OCI-LY1 (cell line): ENCODE data around the gene CNOT2.

Source experiments
- H2AFZ ChIP-seq: fragments of 200-600 bp; sonication (generic), shearing (Covaris generic); 2 replicates; pipeline ENCODE4 v1.6.0; 2014; ENCODE audit warnings: antibody characterized with exemption, mild to moderate bottlenecking, low read length
- H3F3A ChIP-seq: fragments of 200-600 bp; sonication (generic), shearing (Covaris generic); 2 replicates; pipeline ENCODE4 v1.6.0; 2014; ENCODE audit warnings: mild to moderate bottlenecking, antibody characterized with exemption, low read length, moderate library complexity; ENCODE audit not compliant: insufficient read depth
- H3K27ac ChIP-seq: fragments of 200-600 bp; sonication (generic); 2 replicates; pipeline ENCODE4 v1.5.1; 2014; ENCODE audit warnings: low read length, mixed run types, mild to moderate bottlenecking, low read depth; ENCODE audit not compliant: poor library complexity, severe bottlenecking
- H3K27me3 ChIP-seq: fragments of 200-600 bp; sonication (generic); 2 replicates; pipeline ENCODE4 v1.6.0; 2014; ENCODE audit warnings: antibody characterized with exemption, mild to moderate bottlenecking, low read length, moderate library complexity; ENCODE audit not compliant: insufficient read depth
- H3K36me3 ChIP-seq: fragments of 200-600 bp; sonication (generic); 2 replicates; pipeline ENCODE4 v1.6.1; 2014; ENCODE audit warnings: mild to moderate bottlenecking, antibody characterized with exemption, low read length, moderate library complexity, mixed read lengths; ENCODE audit not compliant: insufficient read depth
- H3K4me1 ChIP-seq: fragments of 200-600 bp; sonication (generic); 2 replicates; pipeline ENCODE4 v1.5.1; 2014; ENCODE audit warnings: mild to moderate bottlenecking, low read length, moderate library complexity; ENCODE audit not compliant: insufficient read depth, severe bottlenecking
- H3K4me2 ChIP-seq: fragments of 200-600 bp; sonication (generic), shearing (Covaris generic); 2 replicates; pipeline ENCODE4 v1.6.1; 2014; ENCODE audit warnings: low read length
- H3K4me3 ChIP-seq: fragments of 200-600 bp; sonication (generic); 2 replicates; pipeline ENCODE4 v1.5.1; 2014; ENCODE audit warnings: low read length, low read depth, mild to moderate bottlenecking, mixed read lengths; ENCODE audit not compliant: poor library complexity, severe bottlenecking
- H3K79me2 ChIP-seq: fragments of 200-600 bp; shearing (Covaris generic); 2 replicates; pipeline ENCODE4 v1.6.1; 2016; ENCODE audit warnings: mixed run types, low read length, mixed read lengths; ENCODE audit not compliant: insufficient read depth
- H3K9ac ChIP-seq: fragments of 200-600 bp; sonication (generic), shearing (Covaris generic); 2 replicates; pipeline ENCODE4 v1.6.1; 2014; ENCODE audit warnings: mild to moderate bottlenecking, low read length, mixed read lengths
- H3K9me2 ChIP-seq: fragments of 200-600 bp; sonication (generic), shearing (Covaris generic); 2 replicates; pipeline ENCODE4 v1.6.1; 2014; ENCODE audit warnings: low read depth, mild to moderate bottlenecking, low read length, mixed read lengths
- H3K9me3 ChIP-seq: fragments of 200-600 bp; shearing (Covaris generic); 2 replicates; pipeline ENCODE4 v1.6.1; 2014; ENCODE audit warnings: low read length, mixed read lengths
- H4K20me1 ChIP-seq: fragments of 200-600 bp; sonication (generic), shearing (Covaris generic); 2 replicates; pipeline ENCODE4 v1.6.0; 2016; ENCODE audit warnings: mild to moderate bottlenecking, low read length; ENCODE audit not compliant: insufficient read depth
- CTCF ChIP-seq: fragments of 200-600 bp; sonication (generic), shearing (Covaris generic); IDR thresholded peaks from 2 replicates; pipeline ENCODE4 v1.5.1; 2017; ENCODE audit warnings: mild to moderate bottlenecking, antibody characterized with exemption, low read length, moderate library complexity, mixed read lengths
- EZH2 ChIP-seq: fragments of 200-600 bp; sonication (generic), shearing (Covaris generic); IDR thresholded peaks from 2 replicates; pipeline ENCODE4 v1.8.0; 2017; ENCODE audit warnings: borderline replicate concordance, mixed run types, mild to moderate bottlenecking, antibody characterized with exemption, low read length, moderate library complexity, mixed read lengths

The CNOT2 gene

GRCh38 chr12:70272510-70272909 lies 29.3 kb downstream of the CNOT2 start:
- peaks cover 99% of the 10 kb centered on the region for H3K79me2 ChIP-seq
- TF ChIP-seq CTCF = no peak
- no peak overlapping the region for H2AFZ ChIP-seq
- peaks cover 27% of the 10 kb centered on the region for H3K4me1 ChIP-seq
- no peaks in the 10 kb centered on the region for H3K27me3 ChIP-seq
- H4K20me1 ChIP-seq = no peaks in the 10 kb centered on the region
- no peak overlapping the region for H3K27ac ChIP-seq
- peaks cover 38% of the 10 kb centered on the region for H3K36me3 ChIP-seq
- no peaks in the 10 kb centered on the region for H3K9me2 ChIP-seq
- no peak overlapping the region for H3K9ac ChIP-seq
- no peaks in the 10 kb centered on the region for H3K9me3 ChIP-seq
- no peak overlapping the region for H3K4me3 ChIP-seq
- H3F3A ChIP-seq = no peaks in the 10 kb centered on the region
- H3K4me2 ChIP-seq = no peak overlapping the region

GRCh38 chr12:70275045-70275444 lies 31.8 kb downstream of the CNOT2 start:
- TF ChIP-seq EZH2 (no peak), CTCF (no peak)
- Histone ChIP-seq H3F3A (no peaks in the 10 kb centered on the region), H4K20me1 (no peaks in the 10 kb centered on the region)

GRCh38 chr12:70277973-70278372 lies 34.7 kb downstream of the CNOT2 start:
- Histone ChIP-seq H3K36me3 (peaks cover 72% of the 10 kb centered on the region), H3K4me3 (no peak overlapping the region), H3K4me2 (no peak overlapping the region), H3K9me2 (no peaks in the 10 kb centered on the region), H3K4me1 (no peaks in the 10 kb centered on the region), H4K20me1 (no peaks in the 10 kb centered on the region), H3K27me3 (no peaks in the 10 kb centered on the region), H3K9me3 (no peaks in the 10 kb centered on the region), H3K27ac (no peak overlapping the region), H3K9ac (no peak overlapping the region), H2AFZ (no peak overlapping the region), H3K79me2 (peaks cover 92% of the 10 kb centered on the region), H3F3A (no peaks in the 10 kb centered on the region; the same call in 1 of the 2 replicates)
- TF ChIP-seq EZH2 = no peak
- no peak for TF ChIP-seq CTCF

More at GRCh38 chr12:70275045-70275444, 31.8 kb downstream of the CNOT2 start:
- no peak overlapping the region for H2AFZ ChIP-seq
- H3K36me3 ChIP-seq = peaks cover 61% of the 10 kb centered on the region
- H3K27ac ChIP-seq = no peak overlapping the region
- H3K79me2 ChIP-seq = peaks cover 99% of the 10 kb centered on the region
- no peak overlapping the region for H3K4me2 ChIP-seq
- no peak overlapping the region for H3K9ac ChIP-seq
- no peak overlapping the region for H3K4me3 ChIP-seq
- no peaks in the 10 kb centered on the region for H3K27me3 ChIP-seq
- peaks cover 2% of the 10 kb centered on the region for H3K4me1 ChIP-seq
- H3K9me3 ChIP-seq = no peaks in the 10 kb centered on the region
- H3K9me2 ChIP-seq = no peaks in the 10 kb centered on the region
